ENCODE measurements around the gene AIFM2. TPM values are rescaled to one million over a fixed set of nuclear protein-coding genes. Genes with fewer than 3 reads are reported as not detected.
"Not testable (repeated sequence)": the region's sequence is repeated elsewhere in the genome, so short reads cannot be mapped to it uniquely, and the experiment has no call there.

Gene AIFM2
- total RNA-seq, 2 donors from 2014 or later: 17.1 to 17.9 TPM

DNA sequence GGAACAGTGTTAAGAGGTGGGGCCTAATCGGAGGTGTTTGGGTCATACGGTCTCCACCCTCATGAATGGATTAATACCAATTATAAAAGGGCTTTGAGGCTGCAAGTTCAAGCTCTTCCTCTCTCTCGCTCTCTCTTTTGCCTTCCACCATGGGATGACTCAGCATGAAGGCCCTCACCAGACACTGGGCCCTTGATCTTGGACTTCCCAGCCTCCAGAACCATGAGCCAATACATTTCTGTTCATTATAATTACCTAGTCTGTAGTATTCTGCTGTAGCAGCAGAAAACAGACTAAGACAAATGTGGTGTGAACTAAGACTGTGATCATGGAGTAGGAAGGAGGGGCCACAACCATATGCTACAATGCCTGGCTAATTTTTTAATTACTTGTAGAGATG lies 7.7 kb downstream of the AIFM2 start:
- DNase-seq (ENCODE audit: low spot score) (no peak), ATAC-seq (ENCODE audit: insufficient number of reproducible peaks, low FRiP score, low read depth) (no peak)
- H3K4me1 ChIP-seq (ENCODE audit: control insufficient read depth in 1 of 2, low read depth in 2 of 2): no peaks in the 10 kb centered on the region
- TF ChIP-seq, protein P1, sequence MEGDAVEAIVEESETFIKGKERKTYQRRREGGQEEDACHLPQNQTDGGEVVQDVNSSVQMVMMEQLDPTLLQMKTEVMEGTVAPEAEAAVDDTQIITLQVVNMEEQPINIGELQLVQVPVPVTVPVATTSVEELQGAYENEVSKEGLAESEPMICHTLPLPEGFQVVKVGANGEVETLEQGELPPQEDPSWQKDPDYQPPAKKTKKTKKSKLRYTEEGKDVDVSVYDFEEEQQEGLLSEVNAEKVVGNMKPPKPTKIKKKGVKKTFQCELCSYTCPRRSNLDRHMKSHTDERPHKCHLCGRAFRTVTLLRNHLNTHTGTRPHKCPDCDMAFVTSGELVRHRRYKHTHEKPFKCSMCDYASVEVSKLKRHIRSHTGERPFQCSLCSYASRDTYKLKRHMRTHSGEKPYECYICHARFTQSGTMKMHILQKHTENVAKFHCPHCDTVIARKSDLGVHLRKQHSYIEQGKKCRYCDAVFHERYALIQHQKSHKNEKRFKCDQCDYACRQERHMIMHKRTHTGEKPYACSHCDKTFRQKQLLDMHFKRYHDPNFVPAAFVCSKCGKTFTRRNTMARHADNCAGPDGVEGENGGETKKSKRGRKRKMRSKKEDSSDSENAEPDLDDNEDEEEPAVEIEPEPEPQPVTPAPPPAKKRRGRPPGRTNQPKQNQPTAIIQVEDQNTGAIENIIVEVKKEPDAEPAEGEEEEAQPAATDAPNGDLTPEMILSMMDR (IDR thresholded peaks at IDR 0.05): no peak
- no peak overlapping the region for H3K4me3 ChIP-seq
- no peaks in the 10 kb centered on the region for H3K27me3 ChIP-seq (replicated peaks; ENCODE audit: insufficient read depth)
- no peak overlapping the region for H3K27ac ChIP-seq
- peaks cover 10% of the 10 kb centered on the region for H3K36me3 ChIP-seq
- H3K9me3 ChIP-seq: no peaks in the 10 kb centered on the region

DNA sequence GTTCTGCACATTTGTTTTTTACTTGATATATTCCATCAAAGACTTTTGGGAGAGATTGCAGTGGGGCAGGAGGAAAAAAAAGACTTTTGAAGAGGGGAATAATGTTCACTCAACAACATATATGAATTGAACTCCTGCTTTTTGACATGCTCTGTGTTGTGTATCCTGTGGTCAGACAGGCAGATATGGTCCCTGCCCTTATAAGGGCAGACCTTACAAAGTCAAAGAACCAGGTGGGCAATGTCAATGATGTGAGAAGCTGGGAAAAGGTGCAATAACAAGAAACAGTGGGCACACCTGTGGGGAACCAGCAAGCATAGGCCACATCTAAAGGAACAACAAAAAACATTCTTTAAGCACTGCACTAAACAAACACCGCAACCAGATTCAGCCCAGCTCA lies 8.2 kb downstream of the AIFM2 start:
- no peak overlapping the region for H3K27ac ChIP-seq

DNA sequence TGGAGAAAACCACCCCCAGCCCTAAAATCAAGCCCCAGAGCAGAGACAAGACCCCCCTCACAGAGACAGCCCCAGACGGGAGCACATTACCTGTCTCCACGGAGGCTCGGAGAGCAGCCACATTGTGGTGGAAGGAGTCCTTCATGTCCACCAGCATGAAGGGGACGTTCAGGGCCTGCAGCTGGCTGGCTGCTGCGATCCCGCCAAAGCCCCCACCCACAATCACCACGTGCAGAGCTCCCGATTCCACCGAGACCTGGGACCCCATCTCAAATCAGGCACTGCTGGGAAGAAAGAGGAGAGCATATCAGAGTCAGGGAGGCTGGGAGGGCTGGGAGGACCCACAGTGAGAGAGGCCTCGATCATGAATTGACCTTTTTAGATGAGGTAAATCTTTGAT lies 8.8 kb downstream of the AIFM2 start:
- H3K27me3 ChIP-seq (replicated peaks; ENCODE audit: insufficient read depth): no peaks in the 10 kb centered on the region
- no peaks in the 10 kb centered on the region for H3K9me3 ChIP-seq
- TF ChIP-seq, protein P1 (IDR thresholded peaks at IDR 0.05): no peak
- ATAC-seq (ENCODE audit: insufficient number of reproducible peaks, low FRiP score, low read depth) (no peak), DNase-seq (ENCODE audit: low spot score) (no peak)
- H3K4me3 ChIP-seq: no peak overlapping the region
- H3K36me3 ChIP-seq: peaks cover 18% of the 10 kb centered on the region
- H3K4me1 ChIP-seq (ENCODE audit: control insufficient read depth in 1 of 2, low read depth in 2 of 2): no peaks in the 10 kb centered on the region
- no peak overlapping the region for H3K27ac ChIP-seq

More for the DNA sequence above, 8.2 kb downstream of the AIFM2 start:
- Histone ChIP-seq H3K4me3 (no peak overlapping the region), H3K9me3 (no peaks in the 10 kb centered on the region), H3K4me1 (ENCODE audit: control insufficient read depth in 1 of 2, low read depth in 2 of 2) (no peaks in the 10 kb centered on the region), H3K36me3 (peaks cover 15% of the 10 kb centered on the region), H3K27me3 (replicated peaks; ENCODE audit: insufficient read depth) (no peaks in the 10 kb centered on the region)
- no peak for ATAC-seq (ENCODE audit: insufficient number of reproducible peaks, low FRiP score, low read depth)
- DNase-seq (ENCODE audit: low spot score): no peak
- TF ChIP-seq, protein P1 (IDR thresholded peaks at IDR 0.05): no peak

DNA sequence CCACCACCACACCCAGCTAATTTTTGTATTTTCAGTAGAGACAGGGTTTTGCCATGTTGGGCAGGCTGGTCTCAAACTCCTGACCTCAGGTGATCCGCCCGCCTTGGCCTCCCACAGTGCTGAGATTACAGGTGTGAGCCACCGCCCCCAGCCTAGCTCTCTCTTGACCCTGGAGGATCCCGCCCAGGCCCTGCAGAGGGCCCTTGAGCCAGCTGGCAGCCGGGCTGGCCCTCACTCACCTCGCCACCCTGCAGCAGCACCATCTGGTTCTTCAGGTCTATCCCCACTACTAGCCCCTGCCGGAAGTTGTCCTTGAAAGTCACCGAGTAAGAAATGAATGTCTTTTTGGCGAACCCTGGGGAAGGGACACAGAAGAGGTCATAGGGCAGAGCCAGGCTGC lies 9.5 kb downstream of the AIFM2 start:
- DNase-seq (ENCODE audit: low spot score); H3K4me1 ChIP-seq (ENCODE audit: control insufficient read depth in 1 of 2, low read depth in 2 of 2); H3K27me3 ChIP-seq (replicated peaks; ENCODE audit: insufficient read depth); H3K4me3 ChIP-seq; H3K9me3 ChIP-seq; ATAC-seq (ENCODE audit: insufficient number of reproducible peaks, low FRiP score, low read depth); H3K27ac ChIP-seq: not testable (repeated sequence)
- peaks cover 22% of the 10 kb centered on the region for H3K36me3 ChIP-seq

DNA sequence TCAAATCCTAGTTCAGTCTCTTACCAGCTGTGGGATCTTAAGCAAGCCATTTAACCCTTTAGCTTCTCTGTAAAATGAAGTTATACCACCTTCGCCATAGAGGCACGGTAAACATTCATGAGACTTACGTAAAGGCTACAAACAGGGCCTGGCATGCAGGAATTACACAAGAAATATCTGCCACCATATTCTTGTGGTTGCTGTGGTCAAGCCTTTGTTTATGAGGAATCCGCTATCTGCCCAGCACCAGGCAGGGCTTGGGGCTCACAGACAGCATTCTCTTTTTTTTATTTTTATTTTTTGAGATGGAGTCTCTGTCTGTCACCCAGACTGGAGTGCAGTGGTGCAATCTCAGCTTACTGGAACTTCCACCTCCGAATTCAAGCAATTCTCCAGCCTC lies 9.9 kb downstream of the AIFM2 start:
- Histone ChIP-seq H3K36me3 (peaks cover 22% of the 10 kb centered on the region), H3K27ac (no peak overlapping the region), H3K27me3 (replicated peaks; ENCODE audit: insufficient read depth) (no peaks in the 10 kb centered on the region), H3K4me3 (no peak overlapping the region), H3K4me1 (ENCODE audit: control insufficient read depth in 1 of 2, low read depth in 2 of 2) (no peaks in the 10 kb centered on the region), H3K9me3 (no peaks in the 10 kb centered on the region)
- DNase-seq (ENCODE audit: low spot score) (no peak), ATAC-seq (ENCODE audit: insufficient number of reproducible peaks, low FRiP score, low read depth) (no peak)
- TF ChIP-seq, protein P1 (IDR thresholded peaks at IDR 0.05): no peak

DNA sequence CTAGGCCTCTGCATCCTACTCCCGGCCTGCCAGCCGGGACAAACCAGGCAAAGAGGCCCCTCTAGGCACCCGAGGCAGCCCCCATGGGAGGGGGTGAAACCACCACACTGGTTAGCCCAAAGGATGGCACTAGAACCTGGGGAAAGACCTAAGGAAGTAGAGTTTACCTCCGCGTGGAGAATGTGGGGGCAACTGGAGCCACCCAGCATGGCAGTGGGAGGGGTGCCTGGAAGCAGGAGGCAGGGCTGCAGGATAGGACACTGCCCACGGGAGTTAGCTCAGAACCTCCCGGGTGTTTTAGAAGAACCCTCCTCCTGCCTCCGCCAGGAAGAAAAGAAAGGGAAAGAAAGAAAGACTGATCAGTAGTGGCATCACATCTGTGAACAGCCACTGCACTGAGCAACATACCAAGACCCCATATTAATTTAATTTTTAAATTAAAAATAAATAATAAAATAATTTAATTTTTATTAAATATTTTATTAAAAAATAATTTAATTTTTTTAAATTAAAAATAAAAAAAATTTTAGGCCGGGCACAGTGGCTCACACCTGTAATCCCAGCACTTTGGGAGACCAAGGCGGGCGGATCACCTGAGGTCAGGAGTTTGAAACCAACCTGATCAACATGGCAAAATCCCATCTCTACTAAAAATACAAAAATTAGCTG lies 11.2 kb downstream of the AIFM2 start:
- Histone ChIP-seq H3K27ac (no peak overlapping the region), H3K4me3 (no peak overlapping the region), H3K4me1 (ENCODE audit: control insufficient read depth in 1 of 2, low read depth in 2 of 2) (no peaks in the 10 kb centered on the region), H3K36me3 (peaks cover 27% of the 10 kb centered on the region), H3K9me3 (no peaks in the 10 kb centered on the region), H3K27me3 (replicated peaks; ENCODE audit: insufficient read depth) (no peaks in the 10 kb centered on the region)
- TF ChIP-seq, protein P1 (IDR thresholded peaks at IDR 0.05): no peak
- no peak for DNase-seq (ENCODE audit: low spot score)
- no peak for ATAC-seq (ENCODE audit: insufficient number of reproducible peaks, low FRiP score, low read depth)
